Trophoblast cell (in vitro differentiated cells and primary cell): ENCODE measurements around the gene PLPP7.

Experiments
- DNase-seq, 2 donors: peaks; one replicate each; pipeline ENCODE4 v3.0.0-alpha.2; 2016
- H2AFZ ChIP-seq: 2 replicates; pipeline ENCODE4 v1.6.1; 2013; ENCODE audit warnings: low read length, moderate library complexity, mild to moderate bottlenecking; ENCODE audit not compliant: insufficient read depth, poor library complexity
- H2AK5ac ChIP-seq: 2 replicates; pipeline ENCODE4 v1.6.1; 2013; ENCODE audit warnings: mild to moderate bottlenecking, low read length
- H2BK120ac ChIP-seq: 2 replicates; pipeline ENCODE4 v1.6.1; 2013; ENCODE audit warnings: low read length, mild to moderate bottlenecking, moderate library complexity; ENCODE audit not compliant: insufficient read depth, poor library complexity
- H2BK12ac ChIP-seq: 2 replicates; pipeline ENCODE4 v1.6.1; 2013; ENCODE audit warnings: mild to moderate bottlenecking, low read length, moderate library complexity
- H2BK5ac ChIP-seq: 2 replicates; pipeline ENCODE4 v1.6.1; 2013; ENCODE audit warnings: low read length, low read depth, moderate library complexity, mild to moderate bottlenecking; ENCODE audit not compliant: poor library complexity
- H3K14ac ChIP-seq: 2 replicates; pipeline ENCODE4 v1.6.1; 2013; ENCODE audit warnings: mild to moderate bottlenecking, low read length
- H3K18ac ChIP-seq: 2 replicates; pipeline ENCODE4 v1.6.1; 2013; ENCODE audit warnings: mild to moderate bottlenecking, low read length
- H3K23ac ChIP-seq: 2 replicates; pipeline ENCODE4 v1.6.1; 2013; ENCODE audit warnings: low read length
- H3K27ac ChIP-seq: 2 replicates; pipeline ENCODE4 v1.5.1; 2013; ENCODE audit warnings: low read depth, mild to moderate bottlenecking, inconsistent platforms, low read length, moderate library complexity
- H3K27me3 ChIP-seq: 2 replicates; pipeline ENCODE4 v1.6.1; 2013; ENCODE audit warnings: inconsistent platforms, mild to moderate bottlenecking, low read length, moderate library complexity; ENCODE audit not compliant: insufficient read depth
- H3K36me3 ChIP-seq, 2 experiments: 1 replicate in 1 of 2; 2 replicates in 1 of 2; pipeline ENCODE4 v1.6.1; 2013; ENCODE audit warnings: low read length in 2 of 2, mild to moderate bottlenecking in 2 of 2, moderate library complexity in 1 of 2; ENCODE audit not compliant: insufficient read depth in 2 of 2, control insufficient read depth in 1 of 2
- H3K4ac ChIP-seq: 2 replicates; pipeline ENCODE4 v1.6.1; 2013; ENCODE audit warnings: low read depth, mild to moderate bottlenecking, low read length, moderate library complexity
- H3K4me1 ChIP-seq, 2 experiments: 1 replicate in 1 of 2; 2 replicates in 1 of 2; pipeline ENCODE4 v1.6.1; 2013; ENCODE audit warnings: low read length in 2 of 2, mild to moderate bottlenecking in 2 of 2, moderate library complexity in 1 of 2; ENCODE audit not compliant: insufficient read depth in 2 of 2, control insufficient read depth in 1 of 2
- H3K4me2 ChIP-seq: 2 replicates; pipeline ENCODE4 v1.6.1; 2013; ENCODE audit warnings: inconsistent platforms, mild to moderate bottlenecking, low read length, moderate library complexity
- H3K4me3 ChIP-seq: 2 replicates; pipeline ENCODE4 v1.5.1; 2013; ENCODE audit warnings: mild to moderate bottlenecking, low read depth, low read length, inconsistent platforms
- H3K79me1 ChIP-seq: one replicate; pipeline ENCODE4 v1.6.1; 2013; ENCODE audit warnings: low read length
- H3K79me2 ChIP-seq: 2 replicates; pipeline ENCODE4 v1.6.1; 2013; ENCODE audit warnings: low read length, mild to moderate bottlenecking; ENCODE audit not compliant: control insufficient read depth, insufficient read depth, poor library complexity
- H3K9ac ChIP-seq: 2 replicates; pipeline ENCODE4 v1.6.1; 2013; ENCODE audit warnings: mild to moderate bottlenecking, low read length
- H3K9me3 ChIP-seq: 2 replicates; pipeline ENCODE4 v1.6.1; 2013; ENCODE audit warnings: low read depth, mild to moderate bottlenecking, control low read depth, inconsistent platforms, low read length; ENCODE audit not compliant: insufficient read depth
- H4K12ac ChIP-seq: 2 replicates; pipeline ENCODE4 v1.6.1; 2013; ENCODE audit warnings: low read depth, mild to moderate bottlenecking, low read length, moderate library complexity
- H4K8ac ChIP-seq: 2 replicates; pipeline ENCODE4 v1.6.1; 2013; ENCODE audit warnings: low read depth, mild to moderate bottlenecking, low read length, moderate library complexity
- H4K91ac ChIP-seq: one replicate; pipeline ENCODE4 v1.6.1; 2013; ENCODE audit warnings: low read depth, mild to moderate bottlenecking, low read length, moderate library complexity
- WGBS: extraction: QIAGEN DNeasy Blood & Tissue Kit; methylation state at CpG from one replicate; pipeline ENCODE4 v1.1.7; 2013; ENCODE audit warnings: missing lambda C conversion rate; ENCODE audit not compliant: insufficient read length, insufficient coverage; ENCODE audit errors: extremely low coverage; 5-methylcytosine and 5-hydroxymethylcytosine counted together

The PLPP7 gene

DNA sequence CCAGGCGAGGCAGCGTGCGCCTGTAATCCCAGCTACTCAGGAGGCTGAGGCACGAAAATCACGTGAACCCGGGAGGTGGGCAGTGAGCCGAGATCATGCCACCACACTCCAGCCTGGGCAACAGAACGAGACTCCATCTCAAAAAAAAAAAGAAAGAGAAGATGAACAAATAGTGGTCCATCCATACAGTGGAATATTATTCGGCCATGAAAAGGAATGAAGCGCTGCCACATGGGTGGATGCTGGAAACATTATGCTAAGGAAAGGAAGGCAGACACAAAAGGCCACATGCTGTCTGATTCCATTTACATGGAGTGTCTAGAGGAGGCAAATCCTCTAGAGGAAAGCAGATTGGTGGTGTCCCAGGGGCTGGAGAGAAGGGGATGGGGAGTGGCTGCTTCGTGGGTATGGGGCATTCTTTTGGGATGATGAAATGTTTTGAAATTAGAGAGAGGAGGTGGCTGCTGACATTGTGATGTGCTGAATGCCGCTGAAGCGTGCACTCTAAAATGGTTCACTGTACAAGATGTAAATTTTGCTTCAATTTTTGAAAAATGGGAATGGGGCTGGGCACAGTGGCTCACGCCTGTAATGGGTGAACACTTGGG lies 17.0 kb downstream of the PLPP7 start:
- no peaks in the 10 kb centered on the region for H3K27me3 ChIP-seq
- H3K4me1 ChIP-seq: peaks cover 6 to 15% of the 10 kb centered on the region in 2 experiments
- peak in 1 of 2 donors; percentile 59 for DNase-seq
- no peak overlapping the region for H2BK12ac ChIP-seq
- H3K79me2 ChIP-seq: no peaks in the 10 kb centered on the region
- peaks cover 2% of the 10 kb centered on the region for H3K79me1 ChIP-seq
- H3K36me3 ChIP-seq: no peaks in the 10 kb centered on the region
- H3K27ac ChIP-seq: no peak overlapping the region
- no peak overlapping the region for H2BK5ac ChIP-seq
- no peak overlapping the region for H2AFZ ChIP-seq
- no peak overlapping the region for H4K91ac ChIP-seq
- H3K9me3 ChIP-seq: no peaks in the 10 kb centered on the region
- no peak overlapping the region for H3K4ac ChIP-seq
- no peak overlapping the region for H4K12ac ChIP-seq
- H3K4me2 ChIP-seq: no peak overlapping the region
- WGBS: no CpG with 5 or more reads among the region's 14 CpGs
- no peak overlapping the region for H3K9ac ChIP-seq
- no peak overlapping the region for H2BK120ac ChIP-seq
- H3K23ac ChIP-seq: no peak overlapping the region
- H4K8ac ChIP-seq: no peak overlapping the region
- no peak overlapping the region for H2AK5ac ChIP-seq
- H3K14ac ChIP-seq: no peak overlapping the region
- H3K18ac ChIP-seq: no peak overlapping the region
- no peak overlapping the region for H3K4me3 ChIP-seq

DNA sequence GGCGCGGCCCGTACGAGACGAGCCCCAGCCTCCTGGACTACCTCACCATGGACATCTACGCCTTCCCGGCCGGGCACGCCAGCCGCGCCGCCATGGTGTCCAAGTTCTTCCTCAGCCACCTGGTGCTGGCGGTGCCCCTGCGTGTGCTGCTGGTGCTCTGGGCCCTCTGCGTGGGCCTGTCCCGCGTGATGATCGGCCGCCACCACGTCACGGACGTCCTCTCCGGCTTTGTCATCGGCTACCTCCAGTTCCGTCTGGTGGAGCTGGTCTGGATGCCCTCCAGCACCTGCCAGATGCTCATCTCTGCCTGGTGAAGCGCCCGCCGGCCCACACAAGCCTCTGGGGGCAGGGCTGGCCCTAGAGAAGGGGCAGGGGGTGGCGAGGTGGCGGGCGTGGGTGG lies 18.5 kb downstream of the PLPP7 start:
- Histone ChIP-seq H3K27ac (no peak overlapping the region), H2BK120ac (no peak overlapping the region), H3K9ac (no peak overlapping the region), H3K23ac (no peak overlapping the region), H2BK5ac (no peak overlapping the region), H3K9me3 (no peaks in the 10 kb centered on the region), H2BK12ac (no peak overlapping the region), H3K36me3 (no peaks in the 10 kb centered on the region), H4K8ac (no peak overlapping the region), H4K91ac (no peak overlapping the region), H3K18ac (no peak overlapping the region), H3K4me2 (no peak overlapping the region), H3K79me2 (no peaks in the 10 kb centered on the region), H3K79me1 (peaks cover 2% of the 10 kb centered on the region), H2AK5ac (no peak overlapping the region), H4K12ac (no peak overlapping the region), H3K4ac (no peak overlapping the region), H3K14ac (no peak overlapping the region), H3K27me3 (no peaks in the 10 kb centered on the region), H3K4me1 (peaks cover 6 to 15% of the 10 kb centered on the region in 2 experiments), H2AFZ (peak overlapping the region; percentile 21), H3K4me3 (no peak overlapping the region)
- WGBS: no CpG with 5 or more reads among the region's 31 CpGs
- no peak for DNase-seq

DNA sequence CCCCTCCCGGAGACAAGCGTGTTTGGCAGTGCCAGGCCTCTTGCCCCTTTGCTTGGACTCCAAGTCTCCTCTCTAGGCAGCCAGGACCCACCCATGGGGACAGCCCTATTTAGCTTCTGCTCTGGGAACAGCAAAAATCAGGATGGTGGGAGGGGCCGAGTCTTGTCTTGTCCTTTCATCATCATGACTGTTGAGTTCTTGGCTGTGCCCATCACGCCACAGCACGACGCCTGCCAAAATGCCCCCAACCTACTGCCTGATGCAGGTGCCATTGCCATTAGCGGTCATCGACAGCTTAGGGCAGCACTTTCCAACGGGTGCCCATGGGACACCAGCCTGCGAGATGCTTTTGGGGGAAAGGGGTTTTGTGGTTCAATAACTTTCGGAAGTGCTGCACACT lies 18.9 kb downstream of the PLPP7 start:
- H3K79me2 ChIP-seq: no peaks in the 10 kb centered on the region
- H3K18ac ChIP-seq: no peak overlapping the region
- H3K27ac ChIP-seq: no peak overlapping the region
- no peak overlapping the region for H3K23ac ChIP-seq
- no peak overlapping the region for H2AK5ac ChIP-seq
- H3K4me3 ChIP-seq: no peak overlapping the region
- no peak overlapping the region for H4K8ac ChIP-seq
- H3K9me3 ChIP-seq: no peaks in the 10 kb centered on the region
- H4K91ac ChIP-seq: no peak overlapping the region
- no peak overlapping the region for H3K14ac ChIP-seq
- H2BK120ac ChIP-seq: no peak overlapping the region
- no peak for DNase-seq
- no peak overlapping the region for H2AFZ ChIP-seq
- no peak overlapping the region for H4K12ac ChIP-seq
- WGBS: no CpG with 5 or more reads among the region's 11 CpGs
- no peak overlapping the region for H3K4ac ChIP-seq
- no peaks in the 10 kb centered on the region for H3K36me3 ChIP-seq
- peaks cover 6 to 15% of the 10 kb centered on the region in 2 experiments for H3K4me1 ChIP-seq
- H2BK5ac ChIP-seq: no peak overlapping the region
- H3K9ac ChIP-seq: no peak overlapping the region
- no peak overlapping the region for H3K4me2 ChIP-seq
- H3K79me1 ChIP-seq: peaks cover 2% of the 10 kb centered on the region
- no peak overlapping the region for H2BK12ac ChIP-seq
- no peaks in the 10 kb centered on the region for H3K27me3 ChIP-seq

DNA sequence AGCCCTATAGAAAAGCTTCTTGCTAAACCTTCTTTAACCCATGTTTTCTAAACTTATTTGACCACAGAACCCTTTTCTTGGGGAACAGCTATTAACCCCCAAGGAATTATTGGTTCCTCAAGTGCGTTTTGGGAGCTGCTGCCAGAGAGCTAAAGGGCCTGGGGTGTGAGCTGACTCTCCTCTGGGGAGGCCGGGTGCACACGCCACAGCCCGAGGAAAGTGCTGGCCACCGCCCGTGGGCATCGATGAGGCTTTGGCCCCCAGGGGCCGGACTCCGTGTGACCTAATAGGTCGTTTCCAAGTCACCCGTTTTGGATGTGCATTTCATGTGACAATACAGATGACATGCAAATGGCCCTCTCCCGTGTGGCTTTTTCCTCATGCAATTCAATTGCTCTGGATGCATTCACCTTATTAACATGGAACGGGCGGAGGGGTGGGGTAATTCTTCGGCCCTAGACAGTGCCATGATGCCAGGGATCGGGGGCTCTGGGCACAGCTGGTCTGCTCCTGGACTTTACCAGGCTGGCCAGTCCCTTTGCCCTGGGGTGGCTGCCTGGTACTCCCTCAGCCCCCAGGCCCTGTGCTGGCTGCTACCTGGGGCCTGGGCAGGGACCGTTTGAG lies 19.5 kb downstream of the PLPP7 start:
- WGBS: no CpG with 5 or more reads among the region's 17 CpGs
- no peak overlapping the region for H2BK120ac ChIP-seq
- peaks cover 5 to 14% of the 10 kb centered on the region in 2 experiments for H3K4me1 ChIP-seq
- no peak overlapping the region for H2AK5ac ChIP-seq
- no peaks in the 10 kb centered on the region for H3K27me3 ChIP-seq
- no peak for DNase-seq
- no peak overlapping the region for H3K4me2 ChIP-seq
- no peaks in the 10 kb centered on the region for H3K79me2 ChIP-seq
- H4K91ac ChIP-seq: no peak overlapping the region
- H2BK5ac ChIP-seq: no peak overlapping the region
- no peak overlapping the region for H2BK12ac ChIP-seq
- H4K8ac ChIP-seq: no peak overlapping the region
- H3K14ac ChIP-seq: no peak overlapping the region
- H4K12ac ChIP-seq: no peak overlapping the region
- H3K27ac ChIP-seq: no peak overlapping the region
- H3K79me1 ChIP-seq: peaks cover 2% of the 10 kb centered on the region
- H2AFZ ChIP-seq: no peak overlapping the region
- no peak overlapping the region for H3K23ac ChIP-seq
- no peak overlapping the region for H3K18ac ChIP-seq
- no peaks in the 10 kb centered on the region for H3K36me3 ChIP-seq
- no peak overlapping the region for H3K4me3 ChIP-seq
- no peak overlapping the region for H3K4ac ChIP-seq
- no peaks in the 10 kb centered on the region for H3K9me3 ChIP-seq
- H3K9ac ChIP-seq: no peak overlapping the region
